Activated naive CD8-positive, alpha-beta T cell treated with anti-CD3 and anti-CD28 coated beads for 36 hours (primary cell): ENCODE measurements around the gene TMEM129. TPM values are rescaled to one million over a fixed set of nuclear protein-coding genes. Genes with fewer than 3 reads are reported as not detected.

Experiments used
- DNase-seq: peaks from one replicate; pipeline ENCODE4 v3.0.0; 2021
- H3K27ac Mint-ChIP-seq: one replicate; pipeline ENCODE4 v1.8.0; 2022; ENCODE audit warnings: mild to moderate bottlenecking, moderate library complexity, mixed read lengths
- H3K27me3 Mint-ChIP-seq: one replicate; pipeline ENCODE4 v1.8.0; 2022; ENCODE audit warnings: mild to moderate bottlenecking, mixed read lengths
- H3K36me3 Mint-ChIP-seq: one replicate; pipeline ENCODE4 v1.8.0; 2021; ENCODE audit warnings: mild to moderate bottlenecking, mixed read lengths
- H3K4me1 Mint-ChIP-seq: one replicate; pipeline ENCODE4 v1.8.0; 2021; ENCODE audit warnings: mixed read lengths
- H3K4me3 Mint-ChIP-seq: one replicate; pipeline ENCODE4 v1.8.0; 2022; ENCODE audit warnings: mild to moderate bottlenecking, moderate library complexity, mixed read lengths
- H3K9me3 Mint-ChIP-seq: one replicate; pipeline ENCODE4 v1.8.0; 2022; ENCODE audit warnings: mixed read lengths
- total RNA-seq, 2 experiments: library from RNA; stranded (reverse); gene quantifications; one replicate each; pipeline ENCODE4 v1.2.3, GENCODE V29; 2021

The TMEM129 gene
- total RNA-seq, 2 experiments from 2014 or later: 20.5 to 20.8 TPM

DNA sequence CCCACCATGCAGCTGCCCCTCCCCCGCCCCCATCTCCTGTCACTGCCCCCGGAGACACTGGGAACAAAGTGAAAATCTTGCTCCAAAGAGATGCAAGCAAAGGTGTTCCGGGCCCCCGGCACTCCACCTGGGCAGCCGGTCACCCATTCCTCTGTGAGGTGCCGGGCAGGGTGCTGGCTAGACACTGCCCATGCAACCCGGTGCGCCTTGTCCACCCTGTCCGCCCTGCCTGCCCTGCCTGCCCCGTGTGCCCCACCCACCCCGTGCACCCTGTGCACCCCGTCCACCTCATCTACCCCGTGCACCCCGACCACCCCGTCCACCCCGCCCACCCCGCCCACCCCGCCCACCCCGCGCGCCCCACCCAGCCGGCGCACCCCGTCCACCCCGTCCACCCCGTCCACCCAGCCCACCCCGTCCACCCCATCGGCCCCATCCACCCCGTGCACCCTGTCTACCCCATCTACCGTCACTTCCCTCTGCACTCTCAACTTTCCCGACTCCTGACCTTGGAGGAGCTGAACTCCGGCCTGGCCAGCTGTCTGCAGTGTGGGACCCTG lies 40.1 kb upstream of the TMEM129 start:
- Mint-ChIP-seq H3K4me3 (no peak overlapping the region), H3K36me3 (no peaks in the 10 kb centered on the region), H3K4me1 (peaks cover 4% of the 10 kb centered on the region), H3K27ac (no peak overlapping the region), H3K9me3 (no peaks in the 10 kb centered on the region), H3K27me3 (peaks cover 22% of the 10 kb centered on the region)
- no peak for DNase-seq

DNA sequence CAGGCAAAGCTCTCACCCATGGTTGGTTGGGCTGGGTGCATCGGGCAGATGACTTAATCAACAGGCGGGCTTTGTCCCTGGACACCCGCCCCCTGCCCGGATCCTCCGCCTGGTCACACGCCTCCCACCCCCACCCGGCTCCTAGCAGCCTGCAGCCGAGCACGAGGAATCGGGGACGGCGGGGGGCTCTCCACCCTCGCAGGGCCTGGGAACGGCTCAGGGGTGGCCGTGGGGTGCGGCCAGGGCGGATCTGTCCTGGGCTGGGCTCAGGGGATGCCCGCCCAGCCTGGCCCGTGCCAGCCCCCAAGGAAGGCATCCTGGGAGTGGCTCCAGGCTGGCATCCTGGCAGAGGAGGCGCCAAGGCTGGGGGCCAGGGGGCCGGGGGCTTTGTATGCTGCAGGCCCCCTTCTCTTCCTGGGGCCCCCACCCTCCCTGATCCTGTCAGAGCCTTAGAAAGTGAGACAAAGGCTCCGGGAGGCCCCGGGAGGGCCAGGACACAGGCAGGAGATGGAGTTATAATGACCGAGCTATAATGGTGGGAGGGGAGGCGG lies 39.5 kb upstream of the TMEM129 start:
- no peak for DNase-seq
- Mint-ChIP-seq H3K4me3 (no peak overlapping the region), H3K9me3 (no peaks in the 10 kb centered on the region), H3K27ac (no peak overlapping the region), H3K4me1 (peaks cover 4% of the 10 kb centered on the region), H3K36me3 (no peaks in the 10 kb centered on the region), H3K27me3 (peaks cover 20% of the 10 kb centered on the region)

DNA sequence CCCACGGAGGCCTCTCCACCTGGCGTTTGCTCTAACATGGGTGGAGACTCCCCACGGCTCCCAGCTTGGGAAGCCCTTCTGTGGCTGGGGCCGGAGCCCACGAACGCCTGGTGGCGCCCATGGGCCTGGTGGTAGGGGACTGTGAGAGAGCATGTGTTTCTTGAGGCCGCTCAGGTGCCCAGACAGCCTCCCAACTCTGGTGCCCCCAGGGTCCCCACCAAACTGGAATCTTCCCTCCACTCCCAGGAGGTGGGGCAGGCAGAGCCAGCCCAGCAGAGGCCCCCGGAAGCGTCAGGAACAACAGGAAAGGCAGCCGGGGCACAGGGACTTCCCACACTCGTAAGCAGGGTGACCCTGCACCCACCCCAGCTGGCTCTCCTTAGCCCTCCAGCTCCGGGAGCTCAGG lies 38.7 kb upstream of the TMEM129 start:
- H3K9me3 Mint-ChIP-seq: no peaks in the 10 kb centered on the region

DNA sequence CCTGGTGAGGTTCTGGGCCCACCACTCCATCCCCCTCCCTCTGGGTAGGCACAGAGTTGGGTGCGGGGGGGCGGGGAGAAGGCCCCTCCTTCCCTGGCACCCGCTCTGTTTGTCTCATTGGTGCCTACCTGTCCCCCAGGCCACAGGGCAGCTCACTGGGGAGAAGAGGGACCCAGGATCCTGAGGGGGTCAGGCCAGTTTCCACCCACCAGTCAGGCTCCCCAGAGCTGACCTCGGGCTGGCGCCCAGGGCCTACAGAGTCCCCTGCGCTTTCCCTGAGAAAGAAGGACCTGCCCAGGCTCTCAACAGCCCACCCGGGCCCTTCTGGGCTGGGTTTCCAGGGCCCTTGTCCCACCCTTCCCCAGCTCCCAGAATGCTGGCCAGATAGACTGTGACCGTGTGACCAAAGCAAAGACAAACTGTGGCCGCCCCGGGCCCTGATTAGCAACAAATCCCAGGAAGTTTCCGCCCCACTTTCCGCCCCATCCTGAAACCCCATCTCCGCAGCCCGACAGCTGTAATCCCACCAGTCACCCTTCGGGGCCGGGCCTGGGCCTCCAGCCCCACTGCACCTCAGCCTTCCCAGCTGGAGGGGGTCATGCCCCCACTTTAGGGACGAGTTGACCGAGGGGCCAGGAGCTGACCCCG lies 38.2 kb upstream of the TMEM129 start:
- Mint-ChIP-seq H3K27ac (no peak overlapping the region), H3K9me3 (no peaks in the 10 kb centered on the region), H3K4me3 (no peak overlapping the region), H3K27me3 (peaks cover 10% of the 10 kb centered on the region), H3K4me1 (peaks cover 4% of the 10 kb centered on the region), H3K36me3 (no peaks in the 10 kb centered on the region)
- no peak for DNase-seq

More for the DNA sequence above, 38.7 kb upstream of the TMEM129 start:
- Mint-ChIP-seq H3K4me3 (no peak overlapping the region), H3K27me3 (peaks cover 13% of the 10 kb centered on the region), H3K27ac (no peak overlapping the region), H3K4me1 (peaks cover 4% of the 10 kb centered on the region), H3K36me3 (no peaks in the 10 kb centered on the region)
- DNase-seq: no peak

DNA sequence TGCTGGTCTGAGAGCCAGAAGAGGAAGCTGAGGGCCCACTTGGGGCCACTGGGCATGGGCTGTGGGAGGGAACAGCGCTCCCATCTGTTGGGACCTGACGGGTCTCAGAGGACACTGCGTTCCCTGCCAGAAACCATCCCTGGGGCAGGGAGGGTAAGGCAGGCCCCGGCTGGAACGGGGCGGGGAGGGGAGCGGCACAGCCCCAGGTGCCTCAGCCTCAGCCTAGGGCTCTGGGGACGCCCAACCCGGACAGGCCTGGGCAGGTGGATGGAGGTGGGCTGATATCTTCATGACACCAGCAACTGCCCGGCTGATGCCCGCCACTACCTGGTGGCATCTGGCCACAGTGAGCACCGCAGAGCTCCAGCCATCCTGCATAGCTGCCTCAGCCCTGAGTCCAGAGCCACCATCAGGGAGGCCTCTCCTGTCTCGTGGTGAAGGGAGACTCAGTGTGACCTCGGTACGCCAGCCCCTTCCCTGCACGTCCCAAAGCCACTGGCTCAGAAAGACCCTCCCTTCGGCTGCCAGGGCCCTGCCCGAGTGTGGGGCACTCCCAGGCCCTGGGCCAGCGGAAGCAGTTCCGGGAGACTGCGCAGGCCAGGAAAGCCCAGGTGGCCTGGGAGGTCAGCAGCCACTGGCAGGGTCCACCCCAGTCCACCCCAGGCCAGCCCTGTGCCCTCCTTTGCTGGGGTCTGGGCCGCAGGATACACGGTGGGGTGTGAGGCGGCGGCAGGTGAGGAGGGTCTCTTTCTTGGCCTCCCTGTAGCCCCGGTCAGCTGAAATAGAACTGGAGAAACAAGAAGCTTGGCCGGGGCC lies 37.4 kb upstream of the TMEM129 start:
- Mint-ChIP-seq H3K4me3 (no peak overlapping the region), H3K9me3 (no peaks in the 10 kb centered on the region), H3K4me1 (peaks cover 4% of the 10 kb centered on the region), H3K27me3 (peaks cover 5% of the 10 kb centered on the region), H3K27ac (no peak overlapping the region), H3K36me3 (no peaks in the 10 kb centered on the region)
- DNase-seq: no peak

DNA sequence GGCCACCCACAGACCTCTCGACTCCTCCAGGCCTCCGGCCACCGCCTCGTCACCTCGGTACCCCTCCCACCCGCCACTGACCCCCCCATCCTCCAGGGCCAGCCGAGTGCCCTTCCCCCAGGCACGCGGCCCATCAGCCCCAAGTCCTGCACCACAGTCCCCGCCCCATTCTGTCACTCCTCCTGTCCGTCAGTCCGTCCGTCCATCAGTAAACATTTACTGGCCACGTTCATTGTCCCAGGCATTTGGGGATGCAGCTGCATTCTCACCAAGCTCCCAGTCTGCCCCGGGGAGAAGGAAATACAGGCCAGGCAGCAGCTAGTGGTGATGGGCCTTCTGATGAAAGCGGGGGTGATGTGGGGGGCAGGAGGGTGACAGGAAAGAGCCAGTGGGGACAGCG lies 36.7 kb upstream of the TMEM129 start:
- H3K4me3 Mint-ChIP-seq: no peak overlapping the region
- peaks cover 4% of the 10 kb centered on the region for H3K4me1 Mint-ChIP-seq
- no peaks in the 10 kb centered on the region for H3K36me3 Mint-ChIP-seq

DNA sequence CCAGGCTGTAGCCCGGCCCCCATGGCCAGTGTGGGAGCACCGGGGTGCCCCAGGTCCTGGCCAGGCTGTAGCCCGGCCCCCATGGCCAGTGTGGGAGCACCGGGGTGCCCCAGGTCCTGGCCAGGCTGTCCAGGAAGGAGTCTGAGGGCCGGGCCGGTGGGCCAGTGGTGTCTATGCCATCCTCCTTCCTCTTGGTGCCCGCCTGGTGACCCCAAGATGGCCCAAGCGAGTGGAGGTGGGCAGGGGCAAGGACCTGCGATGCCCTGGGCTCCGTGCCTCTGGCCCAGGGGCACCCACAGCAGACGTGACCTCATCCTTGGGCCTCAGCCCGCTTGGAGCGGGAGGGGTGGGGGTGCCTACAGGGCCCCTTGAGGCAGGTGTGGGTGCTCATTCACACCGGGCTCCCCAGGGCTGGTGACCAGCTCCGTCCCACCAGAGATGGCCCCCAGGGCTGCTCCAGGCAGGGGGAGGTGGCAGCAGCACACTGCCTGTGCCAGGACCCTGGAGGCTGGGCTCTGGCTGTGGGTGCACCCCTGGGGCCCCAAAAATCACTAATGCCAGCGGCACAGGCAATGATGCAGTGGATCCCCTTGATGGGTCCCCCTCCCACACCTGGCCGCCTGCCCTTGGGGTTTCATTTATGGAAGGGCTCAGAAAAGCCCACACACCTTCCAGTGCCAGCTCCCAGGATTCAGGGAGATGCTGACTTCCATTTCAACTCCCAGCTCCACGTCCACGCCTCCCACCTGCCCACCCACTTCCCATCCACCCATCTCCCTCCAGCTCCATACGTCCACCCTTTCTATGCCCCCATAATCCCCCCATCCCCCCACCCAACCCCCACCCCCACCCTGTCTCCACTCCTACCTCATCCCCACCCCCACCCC lies 36.0 kb upstream of the TMEM129 start:
- Mint-ChIP-seq H3K9me3 (no peaks in the 10 kb centered on the region), H3K27me3 (peaks cover under 1% of the 10 kb centered on the region), H3K36me3 (no peaks in the 10 kb centered on the region), H3K4me1 (peaks cover 4% of the 10 kb centered on the region), H3K27ac (no peak overlapping the region), H3K4me3 (no peak overlapping the region)
- DNase-seq: no peak

More for the DNA sequence above, 36.7 kb upstream of the TMEM129 start:
- DNase-seq: no peak
- no peak overlapping the region for H3K27ac Mint-ChIP-seq
- peaks cover 5% of the 10 kb centered on the region for H3K27me3 Mint-ChIP-seq
- H3K9me3 Mint-ChIP-seq: no peaks in the 10 kb centered on the region

DNA sequence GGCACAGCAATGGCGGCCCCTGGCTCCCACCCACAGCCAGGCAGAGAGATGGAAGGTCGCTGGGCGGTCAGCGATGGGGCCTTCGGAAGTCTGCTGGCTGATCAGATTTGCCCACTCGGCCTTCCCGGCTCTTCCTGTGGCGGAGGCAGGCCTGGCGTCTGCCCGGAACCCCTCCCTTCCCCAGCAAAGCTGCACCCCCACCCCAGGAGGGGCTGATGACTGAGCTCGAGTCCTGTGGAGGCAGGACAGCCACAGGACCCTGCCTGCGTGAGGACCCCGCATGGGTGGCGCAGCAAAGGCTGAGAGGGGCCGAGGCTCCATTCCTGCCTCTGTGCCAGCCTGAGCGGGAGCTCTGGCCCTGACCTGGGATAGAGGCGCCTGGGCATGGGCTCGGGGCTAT lies 35.0 kb upstream of the TMEM129 start:
- no peak for DNase-seq
- Mint-ChIP-seq H3K4me3 (no peak overlapping the region), H3K36me3 (no peaks in the 10 kb centered on the region), H3K27ac (no peak overlapping the region), H3K4me1 (peaks cover 4% of the 10 kb centered on the region), H3K9me3 (no peaks in the 10 kb centered on the region), H3K27me3 (no peaks in the 10 kb centered on the region)

DNA sequence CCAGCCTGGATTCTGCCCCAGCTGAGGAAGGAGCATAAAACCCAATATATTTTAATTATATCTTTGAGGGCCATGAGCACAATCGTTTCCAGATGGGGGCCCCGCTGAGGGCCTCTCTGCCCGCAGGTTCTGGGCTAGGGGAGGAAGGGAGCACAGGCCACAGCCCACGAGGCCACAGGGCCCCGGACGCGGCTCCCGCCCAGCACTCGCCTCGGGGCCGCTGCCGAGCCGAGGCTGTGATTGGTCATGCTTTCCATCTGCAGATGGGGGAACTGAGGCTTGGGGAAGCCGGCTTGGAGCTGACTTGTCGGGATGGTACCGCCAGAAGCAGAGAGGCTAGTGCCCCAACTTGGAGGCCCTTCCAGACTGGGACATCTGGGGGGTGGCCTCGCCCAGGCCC lies 34.2 kb upstream of the TMEM129 start:
- H3K9me3 Mint-ChIP-seq: no peaks in the 10 kb centered on the region
- H3K4me1 Mint-ChIP-seq: peaks cover 4% of the 10 kb centered on the region
- H3K4me3 Mint-ChIP-seq: no peak overlapping the region
- H3K27ac Mint-ChIP-seq: no peak overlapping the region
- no peaks in the 10 kb centered on the region for H3K36me3 Mint-ChIP-seq
- H3K27me3 Mint-ChIP-seq: no peaks in the 10 kb centered on the region
- DNase-seq: no peak

DNA sequence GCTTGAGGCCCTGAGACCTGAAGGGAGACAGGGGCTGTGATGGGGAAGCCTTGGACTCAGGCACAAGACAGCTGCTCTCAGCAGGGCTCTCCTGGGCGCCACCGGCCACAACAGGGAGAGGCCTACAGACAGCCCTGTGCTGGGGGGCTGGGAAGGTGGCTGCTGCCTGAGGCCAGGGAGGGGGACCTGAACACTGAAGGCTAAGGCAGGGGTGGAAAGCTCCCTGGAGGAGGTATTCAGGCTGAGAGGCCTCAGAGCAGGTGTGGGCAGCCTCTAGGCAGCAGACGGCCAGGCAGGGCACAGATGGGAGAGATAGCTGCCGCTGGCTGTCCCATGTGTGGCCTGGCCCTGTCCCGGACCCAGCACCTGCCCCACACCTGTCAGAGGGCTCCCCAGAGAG lies 33.2 kb upstream of the TMEM129 start:
- no peaks in the 10 kb centered on the region for H3K27me3 Mint-ChIP-seq
- no peaks in the 10 kb centered on the region for H3K9me3 Mint-ChIP-seq
- no peak overlapping the region for H3K4me3 Mint-ChIP-seq
- H3K36me3 Mint-ChIP-seq: no peaks in the 10 kb centered on the region
- no peaks in the 10 kb centered on the region for H3K4me1 Mint-ChIP-seq
- DNase-seq: no peak
- no peak overlapping the region for H3K27ac Mint-ChIP-seq

DNA sequence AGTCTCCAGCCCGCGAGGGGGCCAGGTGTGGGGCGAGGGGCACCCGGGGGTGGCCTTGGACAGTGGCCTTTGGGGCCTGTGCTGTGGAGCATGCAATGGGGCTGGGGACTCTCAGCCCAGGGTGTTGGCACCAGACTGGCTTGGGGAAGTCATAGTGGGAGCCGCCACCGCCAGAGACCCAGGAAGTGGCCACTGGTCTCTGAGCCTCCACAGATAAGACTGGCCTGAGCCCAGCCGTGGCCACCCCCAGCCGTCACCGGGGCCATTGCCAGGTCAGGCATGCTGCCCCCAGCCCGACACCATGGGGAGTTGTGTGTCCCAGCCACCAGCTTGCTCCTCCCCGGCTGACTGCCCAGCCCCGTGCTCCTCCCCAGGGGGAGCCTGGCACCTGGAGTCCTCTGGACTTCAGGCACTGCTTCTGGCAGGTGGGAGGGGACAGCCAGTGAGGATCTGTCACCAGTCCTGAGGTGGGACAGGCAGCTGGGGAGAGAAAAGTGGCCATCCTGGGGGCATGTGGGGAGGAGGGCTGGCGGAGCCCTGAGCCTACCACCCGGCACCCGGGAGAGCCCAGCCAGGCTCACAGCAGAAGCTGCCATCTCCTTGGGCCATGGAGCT lies 32.7 kb upstream of the TMEM129 start:
- H3K4me3 Mint-ChIP-seq: no peak overlapping the region
- no peak overlapping the region for H3K27ac Mint-ChIP-seq
- no peaks in the 10 kb centered on the region for H3K9me3 Mint-ChIP-seq
- DNase-seq: no peak
- no peaks in the 10 kb centered on the region for H3K36me3 Mint-ChIP-seq
- no peaks in the 10 kb centered on the region for H3K4me1 Mint-ChIP-seq
- no peaks in the 10 kb centered on the region for H3K27me3 Mint-ChIP-seq

DNA sequence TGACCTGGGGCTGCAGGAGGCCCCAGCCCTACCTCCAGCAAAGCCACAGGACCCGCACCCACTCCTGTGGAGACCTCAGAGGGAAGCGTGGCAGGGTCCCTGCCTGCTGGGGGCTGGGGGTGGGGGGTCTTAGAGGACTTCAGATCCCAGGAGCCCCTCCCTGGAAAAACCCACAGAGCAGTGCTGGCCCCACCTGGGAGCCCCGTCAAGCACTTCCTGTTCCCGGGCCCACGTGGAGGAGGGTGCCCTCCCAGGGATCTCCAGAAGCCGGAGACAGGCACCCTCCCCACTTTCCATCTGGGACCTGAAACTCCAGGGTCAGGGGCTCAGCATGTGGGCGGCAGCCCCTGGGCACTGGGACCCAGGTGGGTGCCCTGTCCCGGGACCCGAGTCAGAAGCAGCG lies 32.2 kb upstream of the TMEM129 start:
- Mint-ChIP-seq H3K4me1 (no peaks in the 10 kb centered on the region), H3K27ac (no peak overlapping the region), H3K4me3 (no peak overlapping the region)

DNA sequence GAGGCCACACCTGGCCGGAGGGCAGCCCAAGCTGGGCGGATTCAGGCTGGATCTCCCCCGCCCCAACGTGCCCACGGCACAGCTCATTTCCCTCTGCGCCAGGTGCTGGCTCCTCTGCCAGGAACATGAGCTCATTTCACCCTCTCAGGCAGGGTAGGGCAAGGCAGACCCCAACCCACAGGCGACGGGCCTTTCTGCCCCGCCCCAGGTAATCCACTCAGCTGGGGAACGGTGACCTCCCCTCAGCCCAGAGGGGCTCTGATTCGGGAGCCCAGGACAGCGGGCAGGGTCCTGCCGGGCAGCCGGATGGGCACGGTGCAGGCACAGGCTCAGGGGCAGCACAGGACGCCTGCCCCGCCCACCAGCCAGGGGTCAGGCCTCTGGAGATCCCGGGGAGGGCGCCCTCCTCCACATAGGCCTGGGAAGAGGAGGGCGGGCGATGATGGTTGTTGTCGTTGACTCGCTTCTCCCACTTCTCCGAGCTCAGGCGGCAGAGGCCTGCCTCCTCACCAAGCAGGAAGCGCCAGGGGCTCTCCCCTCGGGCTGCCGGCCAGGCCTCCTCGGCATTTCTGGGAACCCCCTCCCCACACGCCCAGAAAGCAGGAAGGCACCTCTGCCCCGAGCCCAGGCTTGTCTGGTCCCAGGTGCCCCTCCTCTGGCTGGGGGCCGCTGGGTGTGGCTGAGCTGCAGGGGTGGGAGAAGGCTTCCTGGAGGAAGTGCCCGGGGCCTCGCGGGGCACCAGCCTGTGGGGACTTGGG lies 31.3 kb upstream of the TMEM129 start:
- Mint-ChIP-seq H3K27me3 (no peaks in the 10 kb centered on the region), H3K9me3 (no peaks in the 10 kb centered on the region), H3K36me3 (no peaks in the 10 kb centered on the region), H3K27ac (no peak overlapping the region), H3K4me3 (no peak overlapping the region), H3K4me1 (no peaks in the 10 kb centered on the region)
- peak; percentile 63 for DNase-seq

More for the DNA sequence above, 32.2 kb upstream of the TMEM129 start:
- no peaks in the 10 kb centered on the region for H3K9me3 Mint-ChIP-seq
- no peaks in the 10 kb centered on the region for H3K27me3 Mint-ChIP-seq
- no peak for DNase-seq
- no peaks in the 10 kb centered on the region for H3K36me3 Mint-ChIP-seq

DNA sequence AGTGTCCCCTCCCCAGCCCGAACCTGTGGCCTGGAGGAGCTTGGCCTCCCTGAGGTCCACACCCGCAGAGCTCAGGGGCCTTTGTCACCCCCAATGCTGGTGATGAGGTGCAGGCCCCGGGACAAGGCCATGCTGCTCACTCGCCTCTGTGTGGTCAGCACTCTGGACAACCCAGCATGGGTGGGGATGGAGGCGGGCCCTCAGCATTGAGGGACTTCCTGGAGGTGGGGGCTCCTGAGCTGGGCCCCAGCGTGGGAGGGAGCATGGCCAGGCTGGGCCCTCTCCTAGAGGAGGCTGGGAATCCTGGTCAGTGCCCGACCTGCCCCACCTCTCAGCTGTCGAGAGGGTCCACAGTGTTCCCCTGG lies 30.8 kb upstream of the TMEM129 start:
- no peaks in the 10 kb centered on the region for H3K4me1 Mint-ChIP-seq
- DNase-seq: no peak
- no peak overlapping the region for H3K27ac Mint-ChIP-seq
- no peak overlapping the region for H3K4me3 Mint-ChIP-seq
- H3K9me3 Mint-ChIP-seq: no peaks in the 10 kb centered on the region
- H3K36me3 Mint-ChIP-seq: no peaks in the 10 kb centered on the region
- no peaks in the 10 kb centered on the region for H3K27me3 Mint-ChIP-seq
